ENCODE data around the gene CCDC27. TPM values are rescaled to one million over a fixed set of nuclear protein-coding genes. Genes with fewer than 3 reads are reported as not detected.

CCDC27 gene
- total and polyA plus RNA-seq, 4 donors, result not detected

- 91% methylated on average over 22 of the region's 22 CpGs for WGBS
- H3K27me3 ChIP-seq (ENCODE audit: control insufficient read depth in 4 of 4, insufficient read depth in 4 of 4, low read length in 3 of 4), result no peaks in the 10 kb centered on the region
- no peak overlapping the region for H3K9ac ChIP-seq (ENCODE audit: low read depth in 1 of 2, low read length in 2 of 2)
- no peaks in the 10 kb centered on the region for H3K9me3 ChIP-seq (ENCODE audit: control insufficient read depth in 4 of 4, low read length in 3 of 4)
- no peak overlapping the region for H3K27ac ChIP-seq (ENCODE audit: low read depth in 1 of 2, low read length in 2 of 2)
- peaks cover 8 to 24% (median 18%) of the 10 kb centered on the region in 4 donors for H3K4me1 ChIP-seq (ENCODE audit: control insufficient read depth in 4 of 4, insufficient read depth in 4 of 4, low read length in 3 of 4)
- no peak for DNase-seq (ENCODE audit: low spot score)
- TF ChIP-seq EGR1 (IDR thresholded peaks at IDR 0.05; ENCODE audit: low read depth in 2 of 2) (no peak), ATF3 (IDR thresholded peaks at IDR 0.05) (no peak), NR2F2 (IDR thresholded peaks at IDR 0.05) (no peak), RXRA (IDR thresholded peaks at IDR 0.05) (no peak), ZBTB33 (IDR thresholded peaks at IDR 0.05) (no peak), RAD21 (IDR thresholded peaks at IDR 0.05) (no peak), FOXA2 (IDR thresholded peaks at IDR 0.05) (no peak), JUND (IDR thresholded peaks at IDR 0.05) (no peak), HNF4A (conservative IDR thresholded peaks at IDR 0.05) (no peak), SP1 (IDR thresholded peaks at IDR 0.05) (no peak), MAX (IDR thresholded peaks at IDR 0.05) (no peak), TAF1 (conservative IDR thresholded peaks at IDR 0.05) (no peak), GABPA (IDR thresholded peaks at IDR 0.05 in 1 of 2, conservative IDR thresholded peaks at IDR 0.05 in 1 of 2) (no peak), HNF4G (IDR thresholded peaks at IDR 0.05) (no peak), CTCF (IDR thresholded peaks at IDR 0.05; ENCODE audit: low read depth, low read length, missing input control) (no peak), YY1 (IDR thresholded peaks at IDR 0.05) (no peak)
- H3K36me3 ChIP-seq (ENCODE audit: control insufficient read depth in 4 of 4, insufficient read depth in 3 of 4, low read depth in 1 of 4, low read length in 3 of 4), result no peaks in the 10 kb centered on the region
- H3K4me3 ChIP-seq (ENCODE audit: low read depth in 1 of 3, low read length in 3 of 3), result no peak overlapping the region
Observed at GRCh38 chr1:3768811-3769390, 16.7 kb downstream of the CCDC27 start.

GRCh38 chr1:3770047-3770765 is 18.0 kb downstream of the CCDC27 start:
- no peak for DNase-seq (ENCODE audit: low spot score)
- 91% methylated on average over 16 of the region's 16 CpGs for WGBS
- H3K36me3 ChIP-seq (ENCODE audit: control insufficient read depth in 4 of 4, insufficient read depth in 3 of 4, low read depth in 1 of 4, low read length in 3 of 4), result no peaks in the 10 kb centered on the region

More at GRCh38 chr1:3770047-3770765, 18.0 kb downstream of the CCDC27 start:
- no peak overlapping the region for H3K9ac ChIP-seq (ENCODE audit: low read depth in 1 of 2, low read length in 2 of 2)
- no peaks in the 10 kb centered on the region for H3K27me3 ChIP-seq (ENCODE audit: control insufficient read depth in 4 of 4, insufficient read depth in 4 of 4, low read length in 3 of 4)
- no peak overlapping the region for H3K4me3 ChIP-seq (ENCODE audit: low read depth in 1 of 3, low read length in 3 of 3)
- no peak for TF ChIP-seq FOXA1 (IDR thresholded peaks at IDR 0.05)
- TF ChIP-seq YY1 (IDR thresholded peaks at IDR 0.05), result no peak
- TF ChIP-seq SP1 (IDR thresholded peaks at IDR 0.05), result no peak
- no peak for TF ChIP-seq EGR1 (IDR thresholded peaks at IDR 0.05; ENCODE audit: low read depth in 2 of 2)
- TF ChIP-seq FOXA2 (IDR thresholded peaks at IDR 0.05), result no peak
- no peak for TF ChIP-seq JUND (IDR thresholded peaks at IDR 0.05)
- no peak for TF ChIP-seq CTCF (IDR thresholded peaks at IDR 0.05; ENCODE audit: low read depth, low read length, missing input control)
- no peak for TF ChIP-seq ATF3 (IDR thresholded peaks at IDR 0.05)
- no peak for TF ChIP-seq TAF1 (conservative IDR thresholded peaks at IDR 0.05)
- TF ChIP-seq MAX (IDR thresholded peaks at IDR 0.05), result no peak
- no peak for TF ChIP-seq RAD21 (IDR thresholded peaks at IDR 0.05)
- no peaks in the 10 kb centered on the region for H3K9me3 ChIP-seq (ENCODE audit: control insufficient read depth in 4 of 4, low read length in 3 of 4)
- H3K4me1 ChIP-seq (ENCODE audit: control insufficient read depth in 4 of 4, insufficient read depth in 4 of 4, low read length in 3 of 4), result peaks cover 13 to 37% (median 29%) of the 10 kb centered on the region in 4 donors
- no peak overlapping the region for H3K27ac ChIP-seq (ENCODE audit: low read depth in 1 of 2, low read length in 2 of 2)

Data from liver (tissue), 9 donors.